Stomach smooth muscle (tissue), 2 donors: Measurements from ENCODE around the gene RAB3GAP2.
A peak's percentile ranks its signal among the peaks of the same experiment; 100 is the strongest.

Experiments
- H3K27ac ChIP-seq: one replicate; pipeline ENCODE4 v1.7.0; 2013; ENCODE audit warnings: mild to moderate bottlenecking, low read length, inconsistent platforms
- H3K27me3 ChIP-seq, 2 donors: one replicate each; pipeline ENCODE4 v1.7.0; 2013; ENCODE audit warnings: low read length in 2 of 2; ENCODE audit not compliant: insufficient read depth in 2 of 2, control insufficient read depth in 1 of 2
- H3K36me3 ChIP-seq, 2 donors: one replicate each; pipeline ENCODE4 v1.7.0; 2013; ENCODE audit warnings: low read length in 2 of 2; ENCODE audit not compliant: control insufficient read depth in 2 of 2, insufficient read depth in 2 of 2
- H3K4me1 ChIP-seq: one replicate; pipeline ENCODE4 v1.7.0; 2013; ENCODE audit warnings: low read length; ENCODE audit not compliant: control insufficient read depth, insufficient read depth
- H3K4me3 ChIP-seq, 2 donors: one replicate each; pipeline ENCODE4 v1.7.0; 2013; ENCODE audit warnings: low read length in 2 of 2
- H3K9ac ChIP-seq, 2 donors: one replicate each; pipeline ENCODE4 v1.7.0; 2013; ENCODE audit warnings: low read length in 2 of 2, mild to moderate bottlenecking in 1 of 2
- H3K9me3 ChIP-seq, 2 donors: one replicate each; pipeline ENCODE4 v1.7.0; 2013; ENCODE audit warnings: low read length in 2 of 2; ENCODE audit not compliant: control insufficient read depth in 2 of 2
- donor health status: healthy.
- donor health status: Pancreatic carcinoma.

RAB3GAP2 gene

DNA sequence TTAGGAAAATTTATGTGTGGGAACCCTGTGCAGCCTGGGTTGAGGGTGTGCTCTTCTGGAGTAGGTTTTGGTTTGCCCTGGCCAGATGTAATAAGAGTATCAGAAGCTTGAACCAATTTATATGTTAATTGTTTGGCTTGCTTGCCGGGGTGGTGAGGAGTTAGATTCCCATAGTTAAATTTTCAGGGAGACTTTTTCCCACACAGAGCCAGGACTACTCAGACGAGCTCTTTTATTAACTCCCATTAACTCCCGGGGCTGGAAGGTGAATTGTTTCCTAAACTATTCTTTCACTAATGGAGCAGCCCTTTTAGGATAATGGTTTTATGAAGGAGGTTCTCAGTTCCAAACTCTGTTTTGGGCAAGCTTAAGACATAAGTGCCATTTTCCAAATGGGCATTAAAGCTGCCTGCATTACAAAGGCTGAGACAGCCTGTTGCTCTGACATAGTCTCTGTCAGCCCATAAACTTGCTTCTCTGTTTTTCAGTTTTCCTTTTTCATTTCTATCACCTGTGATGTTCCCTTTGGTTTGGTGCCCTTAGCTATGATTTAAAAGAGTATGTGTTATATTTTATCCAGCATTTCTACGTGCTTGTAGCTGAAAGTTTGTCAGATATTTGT is 18.0 kb upstream of the RAB3GAP2 start:
- peaks cover 6 to 8% of the 10 kb centered on the region in 2 donors for H3K27me3 ChIP-seq
- H3K27ac ChIP-seq: no peak overlapping the region
- H3K36me3 ChIP-seq: no peaks in the 10 kb centered on the region
- H3K4me3 ChIP-seq: no peak overlapping the region
- H3K9me3 ChIP-seq: no peaks in the 10 kb centered on the region
- H3K4me1 ChIP-seq: no peaks in the 10 kb centered on the region
- no peak overlapping the region for H3K9ac ChIP-seq

- Histone ChIP-seq H3K9ac (no peak overlapping the region), H3K4me1 (no peaks in the 10 kb centered on the region), H3K9me3 (no peaks in the 10 kb centered on the region), H3K36me3 (no peaks in the 10 kb centered on the region), H3K27ac (no peak overlapping the region), H3K27me3 (no peaks in the 10 kb centered on the region), H3K4me3 (no peak overlapping the region)
Observed at GRCh38 chr1:220287129-220287528, 14.9 kb upstream of the RAB3GAP2 start.

- Histone ChIP-seq H3K9ac (no peak overlapping the region), H3K9me3 (no peaks in the 10 kb centered on the region), H3K4me3 (no peak overlapping the region), H3K27me3 (peaks cover 3 to 4% of the 10 kb centered on the region in 2 donors), H3K36me3 (no peaks in the 10 kb centered on the region), H3K27ac (no peak overlapping the region), H3K4me1 (no peaks in the 10 kb centered on the region)
Observed at GRCh38 chr1:220283625-220284024, 11.4 kb upstream of the RAB3GAP2 start.

DNA sequence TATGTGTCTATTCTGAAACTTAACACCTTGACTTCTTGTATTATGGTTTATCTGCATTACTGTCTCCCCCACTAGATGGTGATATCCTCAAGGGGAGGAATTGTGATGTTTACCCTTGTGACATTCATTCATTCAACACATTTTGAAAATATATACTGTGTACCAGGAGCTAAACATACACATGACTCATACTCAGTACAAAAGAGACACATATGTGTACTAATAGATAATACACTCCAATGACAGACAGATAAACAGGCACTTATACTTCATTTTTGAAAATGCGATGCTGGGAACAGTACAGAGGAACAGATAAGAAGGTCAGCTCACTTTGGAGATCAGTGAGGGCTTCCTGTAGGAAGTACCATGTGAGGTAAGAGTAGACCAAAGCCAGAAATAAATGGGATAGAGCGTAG is 8.9 kb upstream of the RAB3GAP2 start:
- peaks cover 3 to 7% of the 10 kb centered on the region in 2 donors for H3K27me3 ChIP-seq
- no peaks in the 10 kb centered on the region for H3K4me1 ChIP-seq
- no peak overlapping the region for H3K9ac ChIP-seq
- no peaks in the 10 kb centered on the region for H3K36me3 ChIP-seq
- H3K9me3 ChIP-seq: no peaks in the 10 kb centered on the region
- no peak overlapping the region for H3K27ac ChIP-seq
- H3K4me3 ChIP-seq: no peak overlapping the region

DNA sequence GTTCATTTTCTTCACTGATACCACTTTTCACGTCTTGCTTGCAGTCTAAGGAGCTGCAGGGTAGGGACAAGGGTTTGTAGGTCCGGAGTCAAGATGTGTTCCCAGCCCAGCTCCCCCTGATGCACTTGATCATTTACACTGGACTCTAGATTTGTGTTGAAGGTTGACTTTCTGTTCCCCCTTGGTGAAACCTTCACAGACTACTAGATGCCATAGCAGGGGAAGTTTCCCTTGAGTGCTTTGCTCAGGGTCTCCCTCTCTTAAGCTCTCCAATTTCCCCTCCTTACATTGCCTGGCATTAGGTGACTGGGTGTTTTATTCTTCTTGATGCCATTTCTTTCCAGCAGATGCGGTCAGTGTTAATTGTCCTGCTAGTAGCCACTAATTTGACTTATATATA is 8.0 kb upstream of the RAB3GAP2 start:
- no peak overlapping the region for H3K27ac ChIP-seq
- no peaks in the 10 kb centered on the region for H3K4me1 ChIP-seq
- H3K9ac ChIP-seq: no peak overlapping the region
- H3K27me3 ChIP-seq: peaks cover 3 to 7% of the 10 kb centered on the region in 2 donors
- H3K36me3 ChIP-seq: no peaks in the 10 kb centered on the region
- H3K9me3 ChIP-seq: no peaks in the 10 kb centered on the region
- H3K4me3 ChIP-seq: no peak overlapping the region

- H3K9ac ChIP-seq: no peak overlapping the region
- no peaks in the 10 kb centered on the region for H3K9me3 ChIP-seq
- no peaks in the 10 kb centered on the region for H3K36me3 ChIP-seq
- peaks cover 3 to 7% of the 10 kb centered on the region in 2 donors for H3K27me3 ChIP-seq
- H3K4me1 ChIP-seq: no peaks in the 10 kb centered on the region
- no peak overlapping the region for H3K27ac ChIP-seq
- H3K4me3 ChIP-seq: no peak overlapping the region
Observed at GRCh38 chr1:220278991-220279390, 6.7 kb upstream of the RAB3GAP2 start.

- Histone ChIP-seq H3K4me3 (no peak overlapping the region), H3K27me3 (peaks cover 3 to 7% of the 10 kb centered on the region in 2 donors), H3K4me1 (peaks cover 6% of the 10 kb centered on the region), H3K27ac (no peak overlapping the region), H3K9ac (no peak overlapping the region), H3K36me3 (no peaks in the 10 kb centered on the region), H3K9me3 (no peaks in the 10 kb centered on the region)
Observed at GRCh38 chr1:220275430-220275829, 3.2 kb upstream of the RAB3GAP2 start.

- Histone ChIP-seq H3K4me3 (no peak overlapping the region), H3K4me1 (peaks cover 11% of the 10 kb centered on the region), H3K36me3 (no peaks in the 10 kb centered on the region), H3K27me3 (peaks cover 0 to 2% of the 10 kb centered on the region in 2 donors), H3K9me3 (no peaks in the 10 kb centered on the region), H3K9ac (no peak overlapping the region), H3K27ac (no peak overlapping the region)
Observed at GRCh38 chr1:220274251-220274855, 2.1 kb upstream of the RAB3GAP2 start.

DNA sequence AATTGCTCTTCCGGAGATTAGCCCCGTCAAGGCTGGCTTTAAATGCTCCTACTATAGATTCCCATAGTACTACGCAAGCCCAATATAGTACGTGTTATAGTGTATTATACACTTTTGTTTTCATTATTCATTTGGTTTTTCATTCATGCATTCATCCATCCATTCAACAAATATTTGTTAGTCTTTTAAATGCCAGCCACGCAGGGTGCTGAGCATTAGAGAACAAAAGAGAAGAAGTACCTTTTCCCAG is 513 bp upstream of the RAB3GAP2 start:
- no peaks in the 10 kb centered on the region for H3K36me3 ChIP-seq
- H3K4me1 ChIP-seq: peaks cover 11% of the 10 kb centered on the region
- peak overlapping the region; percentile 60 for H3K27ac ChIP-seq
- peak overlapping the region; percentile 70 to 94 for H3K4me3 ChIP-seq
- no peaks in the 10 kb centered on the region for H3K9me3 ChIP-seq
- H3K27me3 ChIP-seq: no peaks in the 10 kb centered on the region
- H3K9ac ChIP-seq: peak overlapping the region; percentile 94

DNA sequence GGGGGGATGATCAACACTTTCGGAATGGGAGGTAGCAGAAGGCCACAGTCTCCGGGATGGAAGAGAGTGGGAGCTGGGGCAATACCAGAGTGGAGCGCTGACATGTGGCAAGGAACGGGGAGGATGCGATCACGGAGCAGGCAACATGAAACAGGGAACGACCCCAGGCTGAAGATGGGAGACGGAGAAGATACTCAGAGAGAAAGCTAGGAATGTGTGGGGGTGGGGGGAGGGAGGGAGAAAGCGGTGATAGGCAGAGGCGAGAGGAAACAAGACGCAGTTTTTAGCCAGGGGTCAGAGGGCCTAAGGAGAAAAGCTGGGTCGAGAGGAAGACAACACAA is 577 bp downstream of the RAB3GAP2 start:
- peaks cover 11% of the 10 kb centered on the region for H3K4me1 ChIP-seq
- H3K9ac ChIP-seq: peak overlapping the region; percentile 94
- H3K4me3 ChIP-seq: peak overlapping the region; percentile 70 to 94
- peaks cover 3 to 10% of the 10 kb centered on the region in 2 donors for H3K36me3 ChIP-seq
- H3K27ac ChIP-seq: peak overlapping the region; percentile 60
- H3K9me3 ChIP-seq: no peaks in the 10 kb centered on the region
- H3K27me3 ChIP-seq: no peaks in the 10 kb centered on the region

DNA sequence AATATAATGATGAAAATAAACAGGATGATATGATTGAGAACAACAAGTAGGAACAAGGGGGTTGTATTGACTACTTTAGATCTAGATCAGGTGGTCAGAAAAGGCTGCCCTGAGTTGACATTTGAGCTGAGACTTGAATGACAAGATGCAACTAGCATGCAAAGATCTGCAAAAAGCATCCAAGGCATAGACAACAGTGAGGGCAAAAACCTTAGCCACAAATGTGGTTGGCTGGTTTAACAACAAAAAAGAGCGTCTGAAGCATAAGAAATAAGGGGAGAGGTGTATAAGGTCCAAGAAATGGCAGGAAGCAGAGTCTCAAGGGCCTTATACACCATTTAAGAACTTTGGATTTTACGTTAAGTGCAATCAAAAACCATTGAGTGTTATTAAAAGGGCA is 3.2 kb downstream of the RAB3GAP2 start:
- H3K4me3 ChIP-seq: no peak overlapping the region
- H3K9ac ChIP-seq: no peak overlapping the region
- H3K9me3 ChIP-seq: no peaks in the 10 kb centered on the region
- no peak overlapping the region for H3K27ac ChIP-seq
- peaks cover 11% of the 10 kb centered on the region for H3K4me1 ChIP-seq
- peaks cover 6 to 12% of the 10 kb centered on the region in 2 donors for H3K36me3 ChIP-seq
- H3K27me3 ChIP-seq: no peaks in the 10 kb centered on the region
